AG09319 (cell line): ENCODE measurements around the gene ST6GALNAC2.

ENCODE experiments used
- DNase-seq: peaks from one replicate; pipeline ENCODE4 v3.0.0-alpha.2; 2010; ENCODE audit warnings: low read depth; ENCODE audit errors: extremely low read depth
- CTCF ChIP-seq: IDR thresholded peaks from 2 replicates; pipeline ENCODE4 v1.5.1; 2011; ENCODE audit warnings: low read depth, mild to moderate bottlenecking, inconsistent platforms, low read length, moderate library complexity

The ST6GALNAC2 gene

GRCh38 chr17:76554131-76554530, 31.5 kb downstream of the ST6GALNAC2 start:
- no peak for TF ChIP-seq CTCF
- no peak for DNase-seq

GRCh38 chr17:76553178-76553908, 32.3 kb downstream of the ST6GALNAC2 start:
- no peak for TF ChIP-seq CTCF
- DNase-seq, result no peak

GRCh38 chr17:76551685-76552084, 34.0 kb downstream of the ST6GALNAC2 start:
- no peak for DNase-seq

GRCh38 chr17:76550712-76551615, 34.7 kb downstream of the ST6GALNAC2 start:
- no peak for TF ChIP-seq CTCF
- DNase-seq, result no peak

More at GRCh38 chr17:76551685-76552084, 34.0 kb downstream of the ST6GALNAC2 start:
- no peak for TF ChIP-seq CTCF

GRCh38 chr17:76549539-76549938, 36.1 kb downstream of the ST6GALNAC2 start:
- TF ChIP-seq CTCF, result no peak
- no peak for DNase-seq

GRCh38 chr17:76549215-76549518, 36.5 kb downstream of the ST6GALNAC2 start:
- no peak for TF ChIP-seq CTCF
- no peak for DNase-seq
